Fibroblast of lung (primary cell): Measurements from ENCODE around the gene MRPL37. TPM values are rescaled to one million over a fixed set of nuclear protein-coding genes. Genes with fewer than 3 reads are reported as not detected.
A peak's percentile ranks its signal among the peaks of the same experiment; 100 is the strongest.

Source experiments
- DNase-seq, 2 donors: peaks; one replicate each; pipeline versions ENCODE4 v3.0.0 to v3.0.0-alpha.2; 2010; ENCODE audit warnings: low read depth in 2 of 2
- H2AFZ ChIP-seq: 2 replicates; pipeline ENCODE4 v1.5.1; 2012; ENCODE audit warnings: low read length, control low read depth, inconsistent platforms
- H3K27ac ChIP-seq: 2 replicates; pipeline ENCODE4 v1.5.1; 2011; ENCODE audit warnings: low read length, control low read depth; ENCODE audit not compliant: insufficient read depth
- H3K27me3 ChIP-seq: 2 replicates; pipeline ENCODE4 v1.5.1; 2011; ENCODE audit warnings: mild to moderate bottlenecking, low read length; ENCODE audit not compliant: control insufficient read depth, insufficient read depth
- H3K36me3 ChIP-seq: 2 replicates; pipeline ENCODE4 v1.5.1; 2011; ENCODE audit warnings: low read length; ENCODE audit not compliant: control insufficient read depth, insufficient read depth
- H3K4me1 ChIP-seq: 2 replicates; pipeline ENCODE4 v1.5.1; 2011; ENCODE audit warnings: low read length; ENCODE audit not compliant: control insufficient read depth, insufficient read depth; ENCODE audit errors: extremely low read depth
- H3K4me2 ChIP-seq: 2 replicates; pipeline ENCODE4 v1.5.1; 2011; ENCODE audit warnings: low read length, control low read depth; ENCODE audit not compliant: insufficient read depth; ENCODE audit errors: extremely low read depth
- H3K4me3 ChIP-seq, 4 experiments: fragments of 200-600 bp in 1 of 4; sonication (generic) in 1 of 4; replicated peaks in 1 of 4; 2 replicates each; pipeline ENCODE4 v1.5.1; 2011 to 2016; ENCODE audit warnings: low read length in 4 of 4, low read depth in 3 of 4, mild to moderate bottlenecking in 3 of 4, control low read depth in 2 of 4, inconsistent platforms in 1 of 4, mixed read lengths in 1 of 4; ENCODE audit not compliant: insufficient read depth in 1 of 4; ENCODE audit errors: control extremely low read depth in 1 of 4
- H3K79me2 ChIP-seq: 2 replicates; pipeline ENCODE4 v1.5.1; 2012; ENCODE audit warnings: mild to moderate bottlenecking, low read length, inconsistent platforms; ENCODE audit not compliant: control insufficient read depth, insufficient read depth
- H3K9ac ChIP-seq: 2 replicates; pipeline ENCODE4 v1.5.1; 2011; ENCODE audit warnings: mild to moderate bottlenecking, low read length, control low read depth; ENCODE audit not compliant: insufficient read depth
- H3K9me3 ChIP-seq: 2 replicates; pipeline ENCODE4 v1.5.1; 2012; ENCODE audit warnings: low read depth, low read length; ENCODE audit not compliant: control insufficient read depth, insufficient read depth
- H4K20me1 ChIP-seq: 2 replicates; pipeline ENCODE4 v1.5.1; 2011; ENCODE audit warnings: low read length; ENCODE audit not compliant: control insufficient read depth, insufficient read depth; ENCODE audit errors: extremely low read depth
- CTCF ChIP-seq, 2 donors: IDR thresholded peaks in 1 of 2; conservative IDR thresholded peaks in 1 of 2; 1 replicate in 1 of 2; 2 replicates in 1 of 2; pipeline ENCODE4 v1.5.1; 2011 to 2012; ENCODE audit warnings: low read length in 2 of 2, control low read depth in 1 of 2, inconsistent platforms in 1 of 2, low read depth in 1 of 2, mild to moderate bottlenecking in 1 of 2
- EZH2 ChIP-seq: IDR thresholded peaks from 2 replicates; pipeline ENCODE4 v1.5.1; 2012; ENCODE audit warnings: low read length, control low read depth, mild to moderate bottlenecking; ENCODE audit errors: missing control alignments
- polyA minus RNA-seq: library from RNA; depleted of rRNA, polyadenylated mRNA; stranded (reverse); fragments of >200 nt; gene quantifications from 2 replicates; pipeline ENCODE4 v1.2.3, GENCODE V29; 2011; ENCODE audit warnings: low replicate concordance
- polyA plus RNA-seq, 2 donors: library from polyadenylated mRNA; depleted of rRNA in 1 of 2; stranded (reverse) in 1 of 2; unstranded in 1 of 2; fragments of >200 nt; gene quantifications; 2 replicates each; pipeline ENCODE4 v1.2.1, GENCODE V29; 2011 to 2012; ENCODE audit warnings: missing spikeins in 1 of 2
- total RNA-seq: library from RNA; depleted of rRNA; stranded (reverse); fragments of >200 nt; gene quantifications from 2 replicates; pipeline ENCODE4 v1.2.1, GENCODE V29; 2014

The MRPL37 gene
- total RNA-seq (39.3 and 43.6 TPM in 2 replicates), polyA plus RNA-seq (21.7 and 35.2 TPM in 2 replicates), polyA minus RNA-seq (61.7 and 76.3 TPM in 2 replicates)
- 92.6 and 135 TPM in 2 replicates for polyA plus RNA-seq (2012)

- no peaks in the 10 kb centered on the region for H3K27me3 ChIP-seq
- peak; percentile 98 for DNase-seq
- H3K79me2 ChIP-seq, result peaks cover 29% of the 10 kb centered on the region
- peak within 1 kb of the TSS; percentile 51 to 97 (median 76) for H3K4me3 ChIP-seq
- H3K4me2 ChIP-seq, result peak within 1 kb of the TSS; percentile 100
- peak within 1 kb of the TSS; percentile 60 for H3K9ac ChIP-seq
- peak within 1 kb of the TSS; percentile 73 for H3K27ac ChIP-seq
- no peaks in the 10 kb centered on the region for H4K20me1 ChIP-seq
- no peak for TF ChIP-seq CTCF (conservative IDR thresholded peaks at IDR 0.05 in 1 of 2, IDR thresholded peaks at IDR 0.05 in 1 of 2; ENCODE audit: low read depth in 1 of 2, low read length in 2 of 2)
- no peak for TF ChIP-seq EZH2
- H3K9me3 ChIP-seq, result no peaks in the 10 kb centered on the region
- peak within 1 kb of the TSS; percentile 98 for H2AFZ ChIP-seq
- peaks cover 4% of the 10 kb centered on the region for H3K36me3 ChIP-seq
- H3K4me1 ChIP-seq, result peaks cover 7% of the 10 kb centered on the region
These were observed at the start of gene MRPL37, which contains the start of gene CYB5RL for GRCh38 chr1:54199765-54200518. Gene MRPL37 (plus strand): TSS chr1:54200167. CDS start chr1:54200244, 77 bp downstream. Gene CYB5RL (minus strand): TSS chr1:54200030. CDS start chr1:54195616, 4,414 bp downstream.

- no peak overlapping the region for H3K4me3 ChIP-seq
- no peak overlapping the region for H2AFZ ChIP-seq
- TF ChIP-seq CTCF (conservative IDR thresholded peaks at IDR 0.05 in 1 of 2, IDR thresholded peaks at IDR 0.05 in 1 of 2; ENCODE audit: low read depth in 1 of 2, low read length in 2 of 2) (no peak), EZH2 (no peak)
- H3K27ac ChIP-seq, result no peak overlapping the region
- no peaks in the 10 kb centered on the region for H3K36me3 ChIP-seq
- DNase-seq, result no peak
- H3K27me3 ChIP-seq, result peaks cover 3% of the 10 kb centered on the region
- no peaks in the 10 kb centered on the region for H3K4me1 ChIP-seq
- no peaks in the 10 kb centered on the region for H4K20me1 ChIP-seq
- no peak overlapping the region for H3K4me2 ChIP-seq
- H3K9ac ChIP-seq, result no peak overlapping the region
- no peaks in the 10 kb centered on the region for H3K79me2 ChIP-seq
- no peaks in the 10 kb centered on the region for H3K9me3 ChIP-seq
These were observed 49.0 kb upstream of the MRPL37 start for GRCh38 chr1:54151013-54151412.

GRCh38 chr1:54152696-54153095 is 47.3 kb upstream of the MRPL37 start, which contains the start of gene CDCP2:
Gene CDCP2 (minus strand): TSS chr1:54153000. CDS start chr1:54152922, 78 bp downstream.
- Histone ChIP-seq H4K20me1 (no peaks in the 10 kb centered on the region), H2AFZ (peak within 1 kb of the TSS; percentile 59), H3K4me2 (peak within 1 kb of the TSS; percentile 59), H3K27me3 (peaks cover 3% of the 10 kb centered on the region), H3K4me1 (no peaks in the 10 kb centered on the region), H3K4me3 (no peak within 1 kb of the TSS), H3K9ac (no peak within 1 kb of the TSS), H3K27ac (no peak within 1 kb of the TSS), H3K9me3 (no peaks in the 10 kb centered on the region), H3K79me2 (no peaks in the 10 kb centered on the region), H3K36me3 (no peaks in the 10 kb centered on the region)
- TF ChIP-seq CTCF (conservative IDR thresholded peaks at IDR 0.05 in 1 of 2, IDR thresholded peaks at IDR 0.05 in 1 of 2; ENCODE audit: low read depth in 1 of 2, low read length in 2 of 2), result no peak
- TF ChIP-seq EZH2, result no peak
- no peak for DNase-seq
